HG02571 (cell line): ENCODE data around the gene CA14.
"Not testable (repeated sequence)": the region's sequence is repeated elsewhere in the genome, so short reads cannot be mapped to it uniquely, and the experiment has no call there.

Experiments
- ATAC-seq: cut with Tn5 transposase; IDR thresholded peaks from one replicate; pipeline ENCODE4 v1.9.1; 2021; ENCODE audit warnings: mild to moderate bottlenecking, moderate library complexity; ENCODE audit not compliant: unreplicated experiment

The CA14 gene

DNA sequence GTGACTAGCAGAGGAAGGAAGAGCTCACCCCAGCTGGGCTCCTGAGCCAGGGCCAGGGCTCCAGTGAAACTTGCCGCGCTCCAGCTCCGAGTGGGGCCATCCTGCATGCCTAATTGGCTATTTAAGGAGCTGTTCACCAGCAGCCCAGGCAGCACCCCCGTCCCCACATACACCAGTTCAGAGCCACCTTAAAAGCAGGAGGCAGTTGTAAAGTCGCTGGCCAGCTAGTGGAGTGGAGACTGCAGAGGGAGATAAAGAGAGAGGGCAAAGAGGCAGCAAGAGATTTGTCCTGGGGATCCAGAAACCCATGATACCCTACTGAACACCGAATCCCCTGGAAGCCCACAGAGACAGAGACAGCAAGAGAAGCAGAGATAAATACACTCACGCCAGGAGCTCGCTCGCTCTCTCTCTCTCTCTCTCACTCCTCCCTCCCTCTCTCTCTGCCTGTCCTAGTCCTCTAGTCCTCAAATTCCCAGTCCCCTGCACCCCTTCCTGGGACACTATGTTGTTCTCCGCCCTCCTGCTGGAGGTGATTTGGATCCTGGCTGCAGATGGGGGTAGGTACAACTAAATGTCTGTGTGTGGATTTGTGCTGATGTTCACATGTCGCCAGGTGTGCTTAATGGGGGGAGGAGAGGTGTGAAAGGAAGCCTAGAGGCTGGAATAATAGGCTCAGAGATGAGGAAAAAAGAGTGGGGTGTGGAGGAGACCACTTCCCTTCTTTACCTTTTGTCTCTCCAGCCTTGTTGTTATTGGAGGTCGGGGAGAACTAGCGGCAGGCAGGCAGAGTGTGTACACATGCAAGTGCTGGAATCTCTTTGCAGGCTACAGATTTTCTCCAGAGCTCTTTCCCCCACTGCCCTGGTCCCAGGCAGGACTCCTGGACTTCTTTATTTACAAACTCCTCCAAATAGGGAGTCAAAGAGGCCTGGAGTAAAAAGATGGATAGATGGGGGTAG lies at the start of gene CA14:
Gene CA14 (plus strand): TSS at position 151 of the 962 bp plus-strand sequence. CDS start 355 bp downstream, at position 506.
- no peak for ATAC-seq

DNA sequence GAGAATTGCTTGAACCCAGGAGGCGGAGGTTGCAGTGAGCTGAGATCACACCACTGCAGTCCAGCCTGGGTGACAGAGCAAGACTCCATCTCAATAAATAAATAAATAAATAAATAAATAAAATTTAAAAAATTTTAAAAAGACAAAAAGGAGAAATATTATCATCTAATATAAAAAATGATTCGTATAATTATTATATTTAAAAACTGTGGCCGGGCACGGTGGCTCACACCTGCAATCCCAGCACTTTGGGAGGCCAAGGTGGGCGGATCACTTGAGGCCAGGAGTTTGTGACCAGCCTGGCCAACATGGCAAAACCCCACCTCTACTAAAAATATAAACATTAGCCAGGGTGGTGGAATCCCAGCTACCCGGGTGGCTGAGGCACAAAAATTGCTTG lies 49.1 kb upstream of the CA14 start:
- not testable (repeated sequence) for ATAC-seq

DNA sequence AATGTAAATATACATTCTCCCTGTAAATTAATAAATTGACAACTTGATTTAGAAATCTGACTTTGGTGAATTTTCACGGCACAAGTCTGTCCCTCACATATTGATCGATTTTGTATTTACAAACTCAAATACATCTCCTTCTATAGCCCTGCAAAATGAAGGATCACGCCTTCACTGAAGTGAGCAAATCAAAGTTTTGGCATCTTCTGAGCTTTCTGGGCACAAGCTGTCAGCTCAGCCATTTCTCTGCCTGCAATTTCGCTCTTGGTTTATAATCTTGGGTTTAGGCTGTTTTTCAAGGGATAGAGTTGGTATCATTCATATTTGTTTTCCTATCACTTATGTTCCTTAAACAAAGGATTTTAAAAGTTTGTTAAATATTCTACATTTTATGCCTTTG lies 47.5 kb upstream of the CA14 start:
- ATAC-seq: no peak

DNA sequence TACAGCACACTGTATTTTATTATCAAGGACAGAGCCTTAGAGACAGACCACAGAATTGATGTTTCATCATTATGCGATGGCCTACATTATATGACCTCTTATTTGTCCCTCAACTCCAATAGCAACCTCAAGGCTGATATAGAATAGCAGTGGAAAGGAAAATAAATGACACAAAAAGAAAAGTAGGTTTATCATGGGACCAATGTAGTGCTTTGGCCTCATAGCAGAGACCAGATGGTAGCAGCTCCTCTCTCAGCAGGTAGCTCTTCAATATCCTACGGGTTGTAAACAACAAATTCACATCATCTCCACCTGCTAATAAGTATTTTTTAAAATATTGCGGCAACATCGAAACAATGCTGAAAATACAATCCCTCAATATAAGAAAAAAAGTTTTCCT lies 46.9 kb upstream of the CA14 start:
- ATAC-seq: no peak

DNA sequence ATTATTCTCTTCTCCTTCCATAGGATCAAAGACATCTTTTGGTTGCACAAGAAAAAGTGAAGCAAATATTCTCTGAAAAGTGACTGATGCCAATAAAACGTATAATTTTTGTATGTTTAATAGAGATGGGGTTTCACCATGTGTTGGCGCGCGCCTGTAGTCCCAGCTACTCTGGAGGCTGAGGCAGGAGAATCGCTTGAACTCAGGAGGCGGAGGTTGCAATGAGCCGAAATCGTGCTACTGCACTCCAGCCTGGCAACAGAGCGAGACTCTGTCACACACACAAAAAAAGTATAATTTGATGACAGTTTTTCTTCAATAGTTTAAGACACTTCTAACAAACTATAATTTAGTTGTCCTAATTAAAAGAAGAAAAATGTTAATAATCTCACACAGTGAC lies 45.5 kb upstream of the CA14 start:
- no peak for ATAC-seq

DNA sequence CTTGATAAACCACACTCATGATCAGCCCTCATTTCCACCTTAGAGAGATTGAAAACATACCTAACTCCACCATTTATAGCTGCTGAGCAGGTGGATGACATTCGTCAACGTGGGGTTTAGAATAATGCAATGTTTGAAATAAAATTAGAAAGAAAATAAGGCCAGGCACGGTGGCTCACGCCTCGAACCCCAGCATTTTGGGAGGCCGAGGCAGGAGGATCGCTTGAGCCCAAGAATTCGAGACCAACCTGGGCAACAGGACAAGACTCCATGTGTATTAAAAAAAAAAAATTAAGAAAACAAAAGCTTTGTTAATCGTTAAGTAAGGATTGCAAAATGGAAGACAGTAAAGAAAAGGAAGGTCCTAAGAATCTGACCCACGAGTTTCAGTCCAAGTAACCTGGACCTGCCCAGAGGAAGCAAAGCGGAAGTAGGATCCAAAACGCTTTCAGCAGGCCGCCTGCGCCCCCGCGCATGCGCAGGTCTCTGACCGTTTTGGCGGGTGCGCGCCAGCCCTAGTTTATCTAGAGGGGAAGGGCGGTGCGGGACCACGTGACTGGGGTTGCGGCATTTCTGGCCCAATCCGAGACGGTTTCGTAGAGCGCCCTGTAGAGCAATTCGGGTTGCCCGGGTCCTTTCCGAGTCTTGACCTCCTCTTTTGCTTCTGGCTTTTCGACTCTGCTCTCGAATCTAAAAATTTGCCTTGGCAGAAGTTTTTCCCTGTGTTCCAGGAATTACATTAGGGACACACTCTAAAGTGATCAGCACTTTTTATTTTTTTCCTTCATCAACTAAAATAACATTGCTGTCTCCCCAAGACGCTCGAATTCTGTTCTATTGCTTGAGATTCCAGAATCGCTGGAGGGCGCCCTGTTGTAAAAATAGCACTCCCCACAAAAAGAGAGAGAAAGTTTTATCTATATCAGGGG lies 44.1 kb upstream of the CA14 start:
- peak; percentile 92 for ATAC-seq

DNA sequence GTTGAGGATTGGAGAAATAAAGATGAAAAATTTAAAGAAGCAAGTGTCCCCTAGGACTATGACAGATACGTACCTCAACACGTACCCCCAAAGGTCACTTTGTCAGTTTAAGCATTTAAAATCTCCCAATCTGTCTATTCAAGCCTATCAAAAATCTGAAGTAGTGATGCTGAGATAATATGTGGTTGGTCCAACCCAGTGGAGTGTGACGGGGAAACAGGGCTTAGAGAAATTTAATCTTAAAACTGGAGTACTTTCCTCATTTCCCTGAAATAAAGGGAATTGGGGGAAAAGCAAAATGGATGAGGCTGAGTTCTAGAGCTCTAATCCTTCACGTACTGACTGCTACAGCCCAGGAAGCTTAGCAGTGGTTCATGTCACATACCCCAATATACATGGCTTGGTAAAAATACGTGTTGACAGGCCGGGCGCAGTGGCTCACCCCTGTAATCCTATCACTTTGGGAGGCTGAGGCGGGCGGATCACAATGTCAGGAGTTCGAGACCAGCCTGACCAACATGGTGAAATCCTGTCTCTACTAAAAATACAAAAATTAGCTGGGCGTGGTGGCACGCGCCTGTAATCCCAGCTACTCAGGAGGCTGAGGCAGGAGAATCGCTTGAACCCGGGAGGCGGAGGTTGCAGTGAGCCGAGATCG lies 43.3 kb upstream of the CA14 start:
- not testable (repeated sequence) for ATAC-seq

DNA sequence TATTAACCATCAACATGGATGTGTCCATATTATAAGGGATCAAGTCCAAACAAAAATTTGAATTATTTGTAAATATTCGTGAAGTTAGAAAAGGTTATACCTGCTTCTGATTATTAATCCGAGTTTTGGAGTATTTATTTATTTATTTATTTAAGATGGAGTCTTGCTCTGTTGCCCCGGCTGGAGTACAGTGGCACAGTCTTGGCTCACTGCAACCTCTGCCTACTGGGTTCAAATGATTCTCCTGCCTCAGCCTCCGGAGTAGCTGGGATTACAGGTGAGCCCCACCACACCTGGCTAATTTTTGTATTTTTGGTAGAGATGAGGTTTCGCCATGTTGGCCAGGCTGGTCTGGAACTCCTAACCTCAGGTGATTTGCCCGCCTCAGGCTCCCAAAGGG lies 41.7 kb upstream of the CA14 start:
- not testable (repeated sequence) for ATAC-seq

DNA sequence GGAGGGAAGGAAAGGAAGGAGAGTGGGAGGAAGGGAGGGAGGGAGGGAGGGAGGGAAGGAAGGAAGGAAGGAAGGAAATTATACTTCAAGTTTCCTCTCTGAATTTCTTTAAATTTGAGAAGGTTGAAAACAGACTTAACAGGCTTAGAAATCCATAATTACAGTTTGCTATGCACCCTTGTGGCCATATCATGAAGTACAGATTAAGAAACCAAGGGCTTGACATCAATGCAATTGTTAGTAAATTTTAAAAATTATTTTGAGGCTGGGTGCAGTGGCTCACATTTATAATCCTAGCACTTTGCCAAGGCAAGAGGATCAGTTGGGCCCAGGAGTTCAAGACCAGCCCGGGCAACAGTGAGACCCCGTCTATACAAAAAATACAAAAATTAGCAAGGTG lies 36.0 kb upstream of the CA14 start:
- ATAC-seq: no peak

DNA sequence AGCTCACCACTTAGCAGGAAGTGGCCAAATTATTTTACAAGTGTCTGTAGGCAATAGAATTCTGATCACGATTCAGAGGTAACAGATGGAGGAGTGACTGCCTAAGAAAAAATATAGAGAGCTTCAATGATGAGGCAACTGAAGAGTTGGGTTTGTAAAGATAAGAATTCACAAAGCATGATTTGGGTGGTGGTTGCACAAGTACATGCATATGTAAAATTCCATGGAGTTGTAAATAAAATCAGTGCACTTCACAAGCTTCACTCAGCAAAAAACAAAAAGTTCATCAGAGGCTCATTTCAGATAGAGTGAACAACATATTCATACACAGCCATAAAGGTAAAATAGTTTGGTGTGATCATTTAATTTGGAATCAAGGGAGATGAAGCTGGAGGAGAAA lies 32.6 kb upstream of the CA14 start:
- no peak for ATAC-seq

DNA sequence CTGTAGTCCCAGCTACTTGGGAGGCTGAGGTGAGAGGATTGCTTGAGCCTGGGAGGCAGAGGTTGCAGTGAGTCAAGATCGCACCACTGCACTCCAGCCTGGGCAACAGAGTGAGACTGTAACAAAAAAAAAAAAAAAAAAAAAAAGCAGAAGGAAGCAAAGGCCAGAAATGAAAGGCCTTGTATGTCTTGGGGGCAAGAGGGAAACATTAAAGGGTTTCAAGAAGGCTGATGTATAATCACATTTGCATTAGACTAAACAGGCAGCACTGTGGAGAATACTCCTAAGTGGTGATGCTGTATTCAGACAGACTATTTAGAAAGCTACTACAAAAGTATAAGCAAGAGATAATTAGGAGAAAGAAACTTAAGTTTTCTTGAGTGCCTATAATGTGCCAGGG lies 32.0 kb upstream of the CA14 start:
- ATAC-seq: no peak

DNA sequence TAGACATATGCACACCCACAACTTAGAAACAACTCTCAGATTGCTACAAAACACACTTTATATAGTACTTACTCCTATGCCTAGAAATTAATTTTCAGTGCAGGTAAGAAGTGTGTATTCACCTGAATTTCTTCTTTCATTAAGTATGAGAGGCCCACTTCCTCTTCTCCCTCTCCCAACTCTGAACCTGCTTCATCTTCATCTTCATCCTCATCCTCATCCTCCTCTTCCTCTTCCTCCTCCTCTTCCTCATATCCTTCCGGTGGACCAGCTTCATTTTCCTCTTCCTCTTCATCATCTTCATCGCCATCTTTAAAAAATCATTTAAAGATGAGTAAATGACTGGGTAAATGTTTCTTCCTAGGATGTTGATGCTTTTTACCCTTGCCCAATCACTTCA lies 31.1 kb upstream of the CA14 start:
- no peak for ATAC-seq

DNA sequence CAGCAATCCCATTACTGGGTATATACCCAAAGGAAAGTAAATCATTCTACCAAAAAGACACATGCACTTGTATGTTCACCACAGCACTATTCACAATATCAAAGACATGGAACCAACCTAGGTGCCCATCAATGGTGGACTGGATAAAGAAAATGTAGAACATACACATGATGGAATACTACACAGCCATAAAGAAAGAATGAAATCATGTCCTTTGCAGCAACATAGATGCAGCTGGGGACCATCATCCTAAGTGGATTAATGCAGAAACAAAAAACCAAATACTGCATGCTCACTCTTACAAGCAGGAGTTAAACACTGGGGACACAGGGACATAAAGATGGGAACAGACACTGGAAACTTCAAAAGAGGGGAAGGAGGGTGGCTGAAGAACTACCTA lies 30.3 kb upstream of the CA14 start:
- ATAC-seq: no peak

DNA sequence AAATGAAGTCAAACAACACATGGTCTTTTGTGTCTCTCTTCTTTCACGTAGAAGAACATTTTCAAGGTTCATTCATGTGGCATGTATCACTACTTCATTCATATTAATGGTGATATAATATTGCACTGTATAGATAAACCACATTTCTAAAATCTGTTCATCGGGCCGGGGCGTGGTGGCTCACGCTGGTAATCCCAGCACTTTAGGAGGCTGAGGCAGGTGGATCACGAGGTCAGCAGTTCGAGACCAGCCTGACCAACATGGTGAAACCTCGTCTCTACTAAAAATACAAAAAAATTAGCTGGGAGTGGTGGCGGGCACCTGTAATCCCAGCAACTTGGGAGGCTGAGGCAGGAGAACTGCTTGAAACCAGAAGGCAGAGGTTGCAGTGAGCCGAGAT lies 29.3 kb upstream of the CA14 start:
- ATAC-seq: not testable (repeated sequence)

DNA sequence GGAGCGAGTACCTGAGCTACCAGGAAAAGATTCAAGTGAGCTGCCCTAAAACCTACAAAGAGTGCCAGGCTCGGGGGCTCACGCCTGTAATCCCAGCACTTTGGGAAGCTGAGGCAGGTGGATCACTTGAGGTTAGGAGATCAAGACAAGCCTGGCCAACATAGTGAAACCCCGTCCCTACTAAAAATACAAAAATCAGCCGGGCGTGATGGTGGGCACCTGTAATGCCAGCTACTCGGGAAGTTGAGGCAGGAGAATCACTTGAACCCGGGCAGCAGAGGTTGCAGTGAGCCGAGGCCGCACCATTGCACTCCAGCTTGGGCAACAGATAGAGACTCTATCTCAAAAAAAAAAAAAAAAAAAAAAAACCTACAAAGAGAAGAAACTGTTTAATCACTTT lies 24.7 kb upstream of the CA14 start:
- not testable (repeated sequence) for ATAC-seq

DNA sequence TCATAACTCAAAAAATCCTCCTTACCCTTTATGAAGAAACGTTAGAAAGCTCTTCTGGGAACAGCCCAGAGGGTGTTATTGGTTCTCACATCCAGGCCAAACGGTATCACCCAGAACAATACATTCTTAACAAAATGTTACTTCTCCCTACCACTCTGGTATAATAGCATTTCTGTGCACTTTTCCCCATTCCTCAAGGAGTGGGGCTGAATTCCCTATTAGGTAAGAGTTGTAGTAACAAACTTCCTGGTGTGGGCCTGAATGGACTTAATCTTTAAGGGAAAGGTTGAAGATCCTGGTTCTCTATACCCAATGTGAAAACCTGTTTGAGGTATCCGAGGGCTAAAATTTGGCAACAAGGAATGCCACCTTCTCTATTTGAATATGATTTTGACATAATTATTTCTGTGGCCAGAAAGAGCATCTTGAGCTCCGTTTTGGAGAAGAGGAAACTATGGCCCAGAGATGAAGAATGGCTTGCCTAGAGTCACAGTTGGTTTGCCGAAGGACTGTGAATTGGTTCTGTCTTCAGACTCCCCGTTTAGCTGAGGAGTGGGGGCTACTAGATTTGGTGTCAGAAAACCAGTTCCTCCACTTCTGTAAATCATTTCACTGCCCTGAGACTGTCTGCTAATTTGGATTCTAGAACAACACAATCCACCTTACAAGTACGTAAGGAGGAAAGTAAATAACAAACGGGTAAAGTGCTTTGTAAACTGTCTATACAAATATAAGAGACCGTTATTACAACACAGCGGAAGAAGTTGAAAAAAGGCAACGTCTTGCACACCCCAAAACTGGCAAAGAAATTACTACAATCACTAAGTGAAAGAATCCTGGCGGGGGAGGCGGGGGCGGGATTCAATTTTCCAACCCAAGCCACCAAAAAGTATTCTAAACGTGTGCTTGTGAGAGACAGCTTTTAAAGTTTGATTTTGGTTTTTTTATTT lies 23.9 kb upstream of the CA14 start:
- ATAC-seq: no peak

DNA sequence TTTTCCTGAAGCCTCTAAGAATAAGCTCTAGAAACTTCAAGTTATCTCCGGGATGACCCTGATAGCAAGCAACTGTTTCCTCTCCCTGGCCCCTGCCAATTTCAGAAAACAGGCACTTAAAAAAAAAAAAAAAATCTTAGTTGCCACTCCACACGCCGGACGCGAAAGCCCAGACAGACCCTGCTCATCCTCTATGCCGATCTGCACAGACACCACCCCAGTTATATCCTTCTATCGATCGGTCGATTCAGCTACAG lies 23.3 kb upstream of the CA14 start:
- ATAC-seq: peak; percentile 3

DNA sequence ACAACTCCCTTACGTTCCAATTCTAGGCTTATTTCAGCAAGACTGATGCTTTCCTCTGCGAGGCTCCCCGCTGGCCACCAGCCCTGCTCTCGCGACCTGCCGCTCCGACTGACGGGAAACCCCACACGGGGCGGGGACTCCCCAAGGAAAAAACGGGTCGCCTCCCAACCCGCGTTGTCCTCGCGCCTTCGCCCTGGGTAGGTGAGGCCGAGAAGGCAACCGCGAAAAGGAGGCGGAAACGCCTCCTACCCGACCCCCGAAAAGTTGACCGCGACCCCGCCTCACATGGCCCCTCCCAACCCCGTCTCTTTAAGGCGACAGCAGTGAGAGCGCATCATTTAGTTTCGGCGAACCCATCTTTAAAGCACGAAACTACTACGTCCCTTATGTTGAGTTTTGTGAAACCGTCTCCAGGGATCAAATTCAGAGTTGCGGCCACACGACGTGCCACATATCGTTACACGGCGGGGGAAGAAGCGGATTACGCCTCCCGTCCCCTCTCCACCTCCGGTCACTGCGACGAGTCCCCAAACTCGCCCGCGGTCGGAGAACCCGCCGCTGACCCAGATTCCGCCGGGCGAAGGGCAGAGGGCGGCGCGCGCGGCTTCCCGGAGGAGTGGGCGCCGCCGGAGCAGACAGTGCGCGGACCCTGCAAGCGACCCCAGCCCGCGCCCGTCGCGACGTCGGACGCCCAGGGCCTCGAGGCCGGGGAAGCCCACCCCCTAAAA lies 22.8 kb upstream of the CA14 start:
- ATAC-seq: peak; percentile 46

DNA sequence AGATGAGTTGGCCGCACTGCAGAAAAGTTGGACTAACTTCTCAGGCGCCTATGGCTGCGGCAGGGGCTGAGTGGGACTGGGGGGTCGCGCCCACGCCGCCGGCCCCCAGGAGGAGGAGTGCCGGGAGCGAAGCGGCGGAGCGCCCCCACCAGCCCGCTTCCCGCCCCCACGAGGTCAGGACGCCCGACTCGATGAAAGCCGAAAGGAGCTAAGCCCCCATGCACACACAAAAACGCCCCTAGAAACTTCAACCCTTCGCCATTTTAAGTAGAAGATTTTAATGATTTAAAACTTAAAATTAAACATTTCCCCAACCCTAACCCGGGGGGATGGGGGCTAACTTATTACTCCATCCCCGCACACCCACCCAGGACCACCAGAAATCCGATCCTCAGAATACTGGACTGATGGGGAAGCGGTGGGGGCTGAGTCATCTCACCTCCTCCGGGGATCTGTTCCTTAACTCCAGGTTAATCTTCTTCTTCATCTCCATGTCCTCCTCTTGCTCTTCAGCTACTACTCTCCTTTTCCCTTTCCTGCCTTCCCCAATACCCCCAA lies 22.2 kb upstream of the CA14 start:
- peak; percentile 12 for ATAC-seq
